ENCODE results near the gene CTBP1.

The CTBP1 gene

DNA sequence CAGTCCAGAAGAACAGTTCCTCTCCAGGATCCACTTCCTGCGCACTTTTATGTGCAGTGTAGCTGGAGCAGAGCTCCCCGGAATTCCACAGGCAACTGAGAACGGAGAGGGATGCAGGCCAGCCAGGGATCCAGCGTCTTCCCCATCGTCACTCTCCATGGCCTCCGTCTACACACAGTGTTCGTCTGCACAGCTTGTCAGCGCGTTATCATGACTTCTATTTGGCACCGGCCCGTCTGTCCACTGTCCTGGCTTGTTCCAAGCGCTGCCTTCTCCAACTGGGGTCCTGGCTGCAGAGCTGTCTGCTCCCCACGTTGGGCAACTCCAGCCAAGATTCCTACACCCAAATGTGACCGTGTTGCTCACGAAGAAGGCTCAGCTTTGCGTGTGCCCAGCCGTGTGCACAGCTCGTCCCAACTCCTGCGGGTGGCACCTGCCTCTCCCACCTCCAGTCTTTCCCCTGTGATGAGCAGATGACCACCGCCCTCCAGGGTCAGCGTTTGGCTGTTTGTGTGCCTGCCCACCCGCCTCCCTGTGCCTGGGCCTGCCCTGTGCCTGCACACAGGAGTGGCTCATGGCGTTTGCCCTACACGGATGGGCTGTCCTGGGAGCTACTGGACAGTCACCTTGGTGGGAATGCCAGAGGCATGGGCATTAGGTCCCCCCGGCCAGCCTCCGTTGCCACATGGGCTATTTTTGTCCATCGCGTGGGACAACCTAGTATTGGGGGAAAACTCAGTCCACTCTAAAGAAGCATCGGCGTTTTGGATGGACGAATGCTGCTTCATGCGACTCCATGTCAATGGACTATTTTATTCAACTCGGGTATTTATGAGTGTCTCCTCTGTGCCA is 2.2 kb upstream of the CTBP1 start:
- no peak for DNase-seq (ENCODE audit: low spot score)

- DNase-seq (ENCODE audit: low spot score): no peak
These were observed 1.5 kb upstream of the CTBP1 start for GRCh38 chr4:1250527-1250812.

DNA sequence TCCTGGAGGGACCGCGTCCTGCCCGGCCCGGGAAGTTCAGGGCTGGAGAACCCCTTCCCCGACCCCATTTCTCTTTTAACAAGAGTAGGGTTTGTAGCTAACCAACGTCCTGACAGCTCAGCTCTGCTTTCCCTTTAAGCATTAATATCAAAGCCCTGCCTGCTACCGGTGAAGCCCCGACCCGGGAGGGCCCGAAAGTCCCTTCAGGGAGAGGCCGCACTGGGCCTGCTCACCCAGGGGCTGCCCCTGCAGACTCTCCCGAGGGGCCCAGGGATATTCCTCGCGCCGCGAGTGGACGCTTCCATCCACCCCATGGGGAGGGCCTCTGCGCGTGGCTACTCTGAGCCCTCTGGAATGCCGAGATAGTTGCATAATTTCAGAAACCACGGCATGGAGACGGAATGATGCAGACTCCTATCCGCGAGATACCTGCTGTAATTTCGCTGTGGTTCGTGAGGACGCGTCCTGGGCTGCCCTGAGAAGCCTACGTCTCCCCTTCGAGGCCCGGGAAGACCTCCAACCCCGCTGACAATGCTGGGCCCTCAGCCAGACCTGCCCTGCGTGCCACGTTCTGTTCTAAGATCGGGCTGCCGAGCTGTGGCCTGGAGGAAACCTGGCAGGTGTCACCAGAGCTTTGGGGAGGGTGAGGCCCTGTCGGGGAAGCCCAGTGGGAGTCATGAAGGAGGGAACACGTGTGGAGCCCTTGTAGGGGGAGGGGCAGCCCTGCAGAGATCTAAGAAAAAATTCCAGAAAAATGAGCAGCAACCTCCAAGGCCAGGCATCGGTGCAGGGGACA is 999 bp upstream of the CTBP1 start:
- no peak for DNase-seq (ENCODE audit: low spot score)

DNA sequence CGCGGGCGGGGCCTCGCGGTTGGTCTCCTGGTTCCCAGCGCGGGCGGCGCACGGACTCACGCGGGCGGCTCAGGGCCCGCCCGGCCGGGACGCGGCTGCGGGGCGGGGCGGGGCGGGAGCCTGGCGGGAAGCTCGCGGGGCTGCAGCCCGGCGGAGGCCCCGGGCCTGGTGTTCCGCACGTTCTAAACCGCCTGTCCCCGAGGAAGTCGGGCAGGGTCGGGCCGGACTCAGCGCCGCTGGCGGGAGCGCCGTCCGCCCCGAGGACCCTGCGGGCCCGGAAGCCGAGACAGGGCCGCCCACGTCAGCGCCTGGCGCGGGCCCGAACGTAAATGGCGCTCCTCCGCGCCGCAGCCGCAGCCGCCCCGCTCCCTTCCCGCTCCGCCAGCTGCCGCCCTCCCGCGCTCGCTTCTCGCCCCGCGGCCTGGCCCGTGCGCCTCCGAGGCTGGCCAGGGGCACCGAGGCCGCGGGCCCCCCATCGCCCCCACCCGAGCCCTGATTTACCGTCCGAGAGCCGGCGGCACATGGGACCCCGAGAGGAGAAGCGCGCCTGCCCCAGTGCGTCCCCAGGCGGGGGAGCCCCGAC is 309 bp upstream of the CTBP1 start:
- DNase-seq (ENCODE audit: low spot score): peak; percentile 71

- no peak for DNase-seq (ENCODE audit: low spot score)
These were observed 1.1 kb downstream of the CTBP1 start for GRCh38 chr4:1247864-1248244.

- DNase-seq (ENCODE audit: low spot score): no peak
These were observed 1.7 kb downstream of the CTBP1 start for GRCh38 chr4:1246901-1247863.

DNA sequence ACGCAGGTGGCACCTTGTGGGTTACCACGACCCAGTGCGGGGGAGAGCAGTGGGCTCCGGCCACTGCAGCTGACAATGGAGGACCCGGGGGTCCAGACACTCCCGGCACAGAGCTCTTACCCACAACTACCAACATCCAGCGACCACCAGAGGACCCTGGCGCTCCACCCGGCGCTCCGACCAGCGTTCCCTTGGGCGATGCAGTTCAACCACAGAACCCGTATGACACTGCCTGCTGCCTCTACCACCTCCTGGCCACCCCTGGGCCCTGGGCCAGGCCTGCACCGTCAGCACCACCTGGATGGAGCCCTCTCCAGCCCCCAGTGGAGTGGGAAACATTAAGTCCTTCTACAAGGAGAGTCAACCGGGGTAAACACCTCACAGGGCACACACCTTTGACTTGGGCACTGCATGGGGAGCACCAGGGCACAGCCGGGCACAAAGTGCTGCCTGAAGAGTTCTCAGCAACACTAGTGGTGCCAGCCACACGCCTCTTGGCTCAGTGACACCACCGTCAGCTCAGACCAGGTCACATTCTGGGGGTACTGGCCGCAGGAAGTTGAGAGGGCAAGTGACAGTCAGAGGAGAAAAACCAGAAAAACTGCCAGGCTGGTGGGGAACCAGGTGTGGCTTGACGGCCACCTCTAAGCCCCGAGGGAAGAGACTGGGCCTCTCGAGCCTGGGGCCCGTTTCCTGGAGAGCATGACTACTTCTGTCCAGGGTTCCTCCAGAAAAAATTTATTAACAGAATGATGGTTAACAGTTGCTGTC is 2.6 kb downstream of the CTBP1 start:
- no peak for DNase-seq (ENCODE audit: low spot score)

DNA sequence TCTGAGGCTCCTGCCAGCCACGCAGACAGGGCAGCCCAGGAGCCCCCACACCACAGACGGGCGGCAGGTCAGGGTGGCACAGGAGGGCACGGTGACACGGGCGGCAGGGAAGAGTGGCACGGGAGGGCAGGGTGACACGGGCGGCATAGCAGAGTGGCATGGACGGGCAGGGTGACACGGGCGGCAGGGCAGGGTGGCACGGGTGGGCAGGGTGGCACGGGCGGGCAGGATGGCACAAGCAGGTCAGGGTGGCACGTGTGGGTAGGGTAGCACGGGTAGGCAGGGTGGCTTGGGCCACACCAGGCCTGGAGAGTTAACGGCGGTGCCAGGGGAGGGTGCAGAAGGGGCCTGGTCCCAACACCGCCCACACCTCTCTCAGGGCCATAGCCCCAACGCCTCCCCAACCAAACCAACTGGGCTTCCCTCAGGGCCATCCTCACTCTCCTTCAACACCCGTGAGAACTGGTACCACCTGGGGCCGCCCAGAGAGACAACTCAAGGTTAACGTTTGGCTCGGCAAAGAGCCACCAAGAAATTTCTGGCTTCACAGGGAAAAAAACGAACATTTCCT is 3.4 kb downstream of the CTBP1 start:
- no peak for DNase-seq (ENCODE audit: low spot score)

DNA sequence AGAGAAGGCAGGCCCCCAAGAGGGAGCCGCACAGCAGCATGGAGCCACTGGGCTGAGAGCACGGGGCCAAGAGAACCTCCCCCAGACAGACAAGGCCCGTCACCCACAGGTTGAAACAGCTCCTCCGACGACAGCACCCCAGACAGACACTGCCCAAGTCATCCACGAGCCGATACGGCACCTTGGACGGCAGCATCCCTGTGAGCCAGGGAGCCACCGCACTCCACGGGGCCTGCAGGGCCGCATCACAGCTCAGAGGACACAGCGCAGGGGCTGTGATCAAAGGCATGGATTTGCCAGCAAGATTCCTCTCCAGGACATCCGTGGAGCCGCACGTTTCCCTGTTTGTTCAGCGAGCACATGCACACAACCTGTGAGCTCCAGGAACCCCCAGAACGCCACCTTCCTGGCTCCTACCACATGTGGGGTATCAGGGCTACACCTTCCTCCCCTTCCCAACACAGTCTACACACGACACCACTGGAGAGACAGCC is 3.9 kb downstream of the CTBP1 start:
- no peak for DNase-seq (ENCODE audit: low spot score)

DNA sequence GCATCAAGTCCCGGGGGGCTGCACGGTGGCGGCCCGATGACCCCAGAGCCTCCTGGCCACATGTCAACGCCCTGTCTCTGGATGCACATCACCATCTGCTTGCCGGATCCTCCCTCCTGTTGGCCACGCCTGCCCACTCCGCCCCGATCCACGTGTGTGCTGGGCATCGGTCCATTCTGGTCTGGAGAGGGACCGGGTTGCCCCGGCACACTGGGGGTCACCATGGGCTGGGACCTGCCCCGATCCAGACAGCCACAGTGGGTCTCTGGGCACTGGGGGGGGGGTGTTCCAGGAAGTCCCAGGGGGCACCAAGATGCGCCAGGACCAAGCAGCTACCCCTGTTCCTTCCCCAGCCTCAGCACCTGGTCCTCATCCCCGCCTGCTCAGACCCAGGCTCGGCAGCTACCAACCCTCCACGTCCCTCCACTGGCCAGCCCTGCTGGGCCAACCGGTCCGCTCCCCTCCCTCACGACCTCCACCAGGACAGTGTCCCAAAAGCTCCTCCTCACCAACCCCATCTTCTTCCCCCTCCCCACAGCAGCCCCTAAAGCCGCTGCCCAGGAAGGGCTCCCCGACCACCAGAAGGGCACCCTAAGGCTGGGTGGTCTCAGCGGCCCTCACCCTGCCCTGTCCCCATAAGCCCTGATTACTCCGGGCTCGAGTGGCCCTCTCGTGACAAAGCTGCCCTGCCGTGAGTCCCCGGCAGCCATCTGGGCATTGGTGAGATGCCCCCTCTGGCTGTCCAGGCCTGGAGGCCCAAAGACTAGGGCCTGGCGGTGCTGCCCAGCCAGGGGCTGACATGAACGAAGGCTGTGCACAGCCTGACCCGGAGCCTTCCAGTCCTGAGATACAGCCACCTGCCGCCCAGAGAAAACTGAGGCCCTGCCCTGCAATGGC is 4.6 kb downstream of the CTBP1 start:
- no peak for DNase-seq (ENCODE audit: low spot score)

- no peak for DNase-seq (ENCODE audit: low spot score)
These were observed 5.4 kb downstream of the CTBP1 start for GRCh38 chr4:1243451-1244080.

GRCh38 chr4:1242506-1243450 is 6.2 kb downstream of the CTBP1 start:
- DNase-seq (ENCODE audit: low spot score): no peak

DNA sequence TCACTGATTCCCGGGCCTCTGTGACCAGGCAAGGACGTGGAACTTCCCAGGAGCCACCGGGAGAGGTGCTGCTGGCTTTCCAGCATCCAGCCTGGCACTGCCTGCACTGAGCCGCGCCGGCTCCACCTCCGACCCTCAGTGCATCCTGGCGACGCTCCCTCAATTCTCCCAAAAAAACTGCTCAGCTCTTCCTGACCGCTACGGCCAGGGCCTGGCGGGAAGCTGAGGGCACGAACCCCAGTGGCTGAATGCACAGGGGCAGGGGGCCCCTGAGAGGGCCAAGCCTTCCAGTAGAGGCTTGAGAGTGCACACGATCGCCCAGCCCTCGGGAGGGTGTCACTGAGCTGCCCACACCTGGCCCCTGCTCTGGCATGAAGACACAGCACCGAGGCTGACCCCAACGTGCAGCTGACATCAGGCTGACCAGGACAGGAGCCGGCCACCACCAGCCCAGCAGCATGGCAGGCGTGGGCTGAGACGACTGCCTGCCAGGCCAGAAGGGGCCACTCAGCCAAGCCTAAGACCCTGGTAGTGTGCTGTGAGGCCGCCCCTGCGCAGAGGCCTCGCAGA is 6.9 kb downstream of the CTBP1 start:
- no peak for DNase-seq (ENCODE audit: low spot score)

GRCh38 chr4:1241466-1241935 is 7.4 kb downstream of the CTBP1 start:
- no peak for DNase-seq (ENCODE audit: low spot score)

- DNase-seq (ENCODE audit: low spot score): no peak
These were observed 8.0 kb downstream of the CTBP1 start for GRCh38 chr4:1240721-1241465.

- DNase-seq (ENCODE audit: low spot score): no peak
These were observed 9.0 kb downstream of the CTBP1 start for GRCh38 chr4:1239950-1240307.

Data from SK-N-DZ (cell line).